Measurements from ENCODE around the gene LCA5L. TPM values are rescaled to one million over a fixed set of nuclear protein-coding genes. Genes with fewer than 3 reads are reported as not detected.

Gene LCA5L
- total RNA-seq, 2 experiments from 2014 or later: 0.47 TPM; not detected in 1

DNA sequence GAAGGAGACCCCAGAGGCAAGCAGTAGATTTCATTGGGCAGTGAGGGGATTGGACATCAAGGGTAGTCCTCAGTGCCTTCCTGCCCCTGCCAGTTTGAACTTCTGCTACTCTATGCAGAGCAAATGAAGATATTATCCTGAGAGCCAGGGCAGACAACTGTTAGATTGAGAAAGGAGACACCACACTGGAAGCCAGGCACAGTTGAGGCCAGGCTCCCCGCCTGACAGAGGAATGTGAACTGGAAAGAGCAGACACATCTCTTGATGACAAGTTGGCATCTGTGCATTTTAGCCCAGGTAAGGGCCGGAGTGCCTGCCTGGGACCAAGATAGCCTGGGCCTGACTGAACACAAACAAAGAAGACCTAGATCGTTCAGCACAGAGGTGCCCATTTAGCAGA lies 22.2 kb upstream of the LCA5L start:
- ChIA-PET POLR2A (no interaction called here), CTCF (no interaction called here)
- Mint-ChIP-seq H3K36me3 (ENCODE audit: low read depth) (no peaks in the 10 kb centered on the region), H3K27me3 (ENCODE audit: low read depth) (no peaks in the 10 kb centered on the region), H3K4me3 (no peak overlapping the region), H3K27ac (no peak overlapping the region), H3K4me1 (ENCODE audit: low read depth) (no peaks in the 10 kb centered on the region), H3K9me3 (ENCODE audit: insufficient read depth) (no peaks in the 10 kb centered on the region)
- ATAC-seq (no peak), DNase-seq (no peak)

- Mint-ChIP-seq H3K9me3 (ENCODE audit: insufficient read depth) (no peaks in the 10 kb centered on the region), H3K36me3 (ENCODE audit: low read depth) (no peaks in the 10 kb centered on the region), H3K27me3 (ENCODE audit: low read depth) (no peaks in the 10 kb centered on the region), H3K4me1 (ENCODE audit: low read depth) (no peaks in the 10 kb centered on the region), H3K4me3 (no peak overlapping the region), H3K27ac (no peak overlapping the region)
- POLR2A ChIA-PET: no interaction called here
- CTCF ChIA-PET: no interaction called here
- ATAC-seq: no peak
- DNase-seq: no peak
These were observed 21.0 kb upstream of the LCA5L start for GRCh38 chr21:39466584-39466983.

DNA sequence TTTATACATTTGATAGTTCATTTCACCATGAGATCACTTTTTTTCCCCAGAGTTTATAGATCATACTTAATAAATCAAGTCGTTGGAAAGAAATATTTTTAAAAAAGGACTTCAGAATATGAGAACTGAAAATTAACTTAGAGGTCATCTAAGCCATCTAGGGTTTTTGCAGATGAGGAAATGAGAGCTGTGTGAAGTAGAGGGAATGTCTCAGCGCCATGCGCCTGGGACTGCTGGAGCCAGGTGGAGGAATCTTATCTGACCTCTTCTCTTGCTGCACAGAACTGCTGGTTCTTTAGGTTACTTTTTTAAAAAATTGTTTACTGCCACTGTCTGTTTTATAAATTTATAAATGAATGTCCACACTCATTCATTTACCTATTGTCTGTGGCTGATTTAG lies 17.7 kb upstream of the LCA5L start:
- Mint-ChIP-seq H3K36me3 (ENCODE audit: low read depth) (no peaks in the 10 kb centered on the region), H3K9me3 (ENCODE audit: insufficient read depth) (no peaks in the 10 kb centered on the region), H3K27ac (no peak overlapping the region), H3K27me3 (ENCODE audit: low read depth) (no peaks in the 10 kb centered on the region), H3K4me1 (ENCODE audit: low read depth) (no peaks in the 10 kb centered on the region), H3K4me3 (no peak overlapping the region)
- POLR2A ChIA-PET: no interaction called here
- ATAC-seq (no peak), DNase-seq (no peak)
- CTCF ChIA-PET: interaction anchor here (1.4 kb wide), 1 partner anchor 54 kb away, joined by 3 read pairs; no protein-coding TSS in a partner anchor

DNA sequence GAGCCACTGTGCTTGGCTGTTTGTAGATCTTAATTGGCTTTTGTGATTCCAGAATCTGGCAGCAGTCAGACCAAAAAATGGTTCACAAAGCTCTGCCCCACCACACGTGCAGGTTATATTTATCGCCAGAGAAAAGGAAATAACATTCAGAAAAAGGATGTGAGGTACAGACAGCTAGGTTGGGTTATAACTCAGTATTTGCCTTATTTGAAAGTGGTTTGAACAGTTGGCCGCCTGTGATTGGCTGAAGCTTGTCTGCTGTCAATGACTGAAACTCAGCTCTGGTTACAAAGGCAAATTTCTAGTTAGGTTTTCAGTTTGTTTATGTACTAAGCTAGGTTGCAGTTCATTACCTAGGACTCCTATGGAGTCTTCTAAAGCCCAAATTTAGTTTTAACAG lies 15.8 kb upstream of the LCA5L start:
- POLR2A ChIA-PET: no interaction called here
- Mint-ChIP-seq H3K27me3 (ENCODE audit: low read depth) (no peaks in the 10 kb centered on the region), H3K27ac (no peak overlapping the region), H3K36me3 (ENCODE audit: low read depth) (no peaks in the 10 kb centered on the region), H3K4me1 (ENCODE audit: low read depth) (no peaks in the 10 kb centered on the region), H3K4me3 (no peak overlapping the region), H3K9me3 (ENCODE audit: insufficient read depth) (no peaks in the 10 kb centered on the region)
- ATAC-seq (no peak), DNase-seq (no peak)
- CTCF ChIA-PET: interaction anchor here (0.8 to 2.2 kb wide), 2 partner anchors 11 to 20 kb away, joined by 3 to 7 read pairs; no protein-coding TSS in a partner anchor

- no peak overlapping the region for H3K4me3 Mint-ChIP-seq
- ChIA-PET POLR2A (no interaction called here), CTCF (no interaction called here)
- no peak overlapping the region for H3K27ac Mint-ChIP-seq
- peak; percentile 47 for ATAC-seq
- no peaks in the 10 kb centered on the region for H3K4me1 Mint-ChIP-seq (ENCODE audit: low read depth)
- DNase-seq: no peak
- no peaks in the 10 kb centered on the region for H3K36me3 Mint-ChIP-seq (ENCODE audit: low read depth)
- H3K9me3 Mint-ChIP-seq (ENCODE audit: insufficient read depth): no peaks in the 10 kb centered on the region
- no peaks in the 10 kb centered on the region for H3K27me3 Mint-ChIP-seq (ENCODE audit: low read depth)
These were observed 11.1 kb upstream of the LCA5L start for GRCh38 chr21:39456665-39457064.

DNA sequence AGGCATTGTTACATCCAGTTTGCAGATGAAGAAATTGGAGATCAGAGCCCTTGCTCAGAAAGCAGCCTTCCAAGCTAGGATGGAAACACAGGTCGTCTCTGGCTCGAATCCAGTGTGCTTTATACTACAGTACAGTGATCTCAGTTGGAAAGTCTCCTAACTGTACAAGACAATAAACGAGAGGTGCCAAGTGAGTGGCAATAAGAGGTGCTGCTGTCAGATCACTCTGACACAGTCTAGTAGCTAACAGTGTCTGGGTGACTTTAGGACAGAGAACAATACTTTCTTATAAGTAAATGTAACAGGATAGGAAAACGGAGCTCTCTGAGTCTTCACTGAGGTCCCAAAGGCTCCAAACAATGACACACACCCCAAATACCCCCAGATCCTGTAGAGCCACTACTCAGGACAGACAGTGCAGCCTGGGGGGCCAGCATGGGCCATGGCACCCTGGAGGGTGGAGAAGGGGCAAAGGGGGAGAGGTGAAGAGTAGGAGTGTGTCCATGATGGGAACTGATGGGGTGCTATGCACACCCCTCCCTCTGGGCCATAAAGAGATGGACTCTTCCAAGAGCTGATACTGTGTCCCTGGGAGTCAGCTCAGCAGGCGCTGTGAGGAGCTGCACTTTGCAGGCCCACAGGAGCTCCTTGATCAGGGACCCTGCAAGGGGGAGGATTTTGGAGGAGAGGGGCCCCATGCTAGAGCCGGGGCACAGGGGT lies 9.5 kb upstream of the LCA5L start:
- DNase-seq (no peak), ATAC-seq (no peak)
- CTCF ChIA-PET: interaction anchor here (1.5 kb wide), 1 partner anchor 10 kb away, joined by 3 read pairs; no protein-coding TSS in a partner anchor
- POLR2A ChIA-PET: no interaction called here
- no peak overlapping the region for H3K4me3 Mint-ChIP-seq
- no peaks in the 10 kb centered on the region for H3K9me3 Mint-ChIP-seq (ENCODE audit: insufficient read depth)
- H3K4me1 Mint-ChIP-seq (ENCODE audit: low read depth): no peaks in the 10 kb centered on the region
- no peaks in the 10 kb centered on the region for H3K36me3 Mint-ChIP-seq (ENCODE audit: low read depth)
- no peaks in the 10 kb centered on the region for H3K27me3 Mint-ChIP-seq (ENCODE audit: low read depth)
- H3K27ac Mint-ChIP-seq: no peak overlapping the region

DNA sequence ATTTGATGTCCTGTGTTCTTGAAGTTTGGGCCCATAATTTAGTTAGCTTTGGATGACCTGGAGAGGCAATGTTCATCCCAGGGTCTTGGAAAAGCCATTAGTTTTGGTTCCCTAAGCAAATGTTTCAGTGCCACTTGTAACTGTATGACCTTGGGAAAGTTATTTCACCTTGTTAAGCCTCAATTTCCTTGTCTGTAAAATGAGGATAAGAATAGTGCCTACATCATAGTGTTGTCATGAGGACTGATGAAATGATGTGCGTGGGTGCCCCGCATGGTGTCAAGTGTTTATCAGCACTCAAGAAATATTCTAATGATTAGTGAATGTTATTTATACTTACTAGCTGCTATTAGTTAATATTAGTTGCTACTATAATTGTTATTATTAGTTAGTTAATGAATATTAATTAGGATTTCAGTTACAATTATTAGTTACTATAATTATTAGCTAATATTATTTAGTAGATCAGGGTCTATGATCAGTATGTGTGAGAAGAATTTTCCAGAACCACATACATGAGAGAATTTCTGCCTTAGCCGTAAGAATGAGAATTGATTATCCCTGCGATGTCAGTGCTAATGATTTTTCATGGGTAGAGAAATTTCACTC lies 8.1 kb upstream of the LCA5L start:
- DNase-seq (no peak), ATAC-seq (no peak)
- H3K27ac Mint-ChIP-seq: no peak overlapping the region
- peaks cover 2% of the 10 kb centered on the region for H3K27me3 Mint-ChIP-seq (ENCODE audit: low read depth)
- no peak overlapping the region for H3K4me3 Mint-ChIP-seq
- H3K4me1 Mint-ChIP-seq (ENCODE audit: low read depth): no peaks in the 10 kb centered on the region
- H3K9me3 Mint-ChIP-seq (ENCODE audit: insufficient read depth): no peaks in the 10 kb centered on the region
- ChIA-PET POLR2A (interaction anchor here (0.7 kb wide), 1 partner anchor 188 kb away, joined by 3 read pairs; no protein-coding TSS in a partner anchor), CTCF (interaction anchor here (1.5 kb wide), 2 partner anchors 9 to 12 kb away, joined by 3 read pairs; no protein-coding TSS in a partner anchor)
- H3K36me3 Mint-ChIP-seq (ENCODE audit: low read depth): no peaks in the 10 kb centered on the region

DNA sequence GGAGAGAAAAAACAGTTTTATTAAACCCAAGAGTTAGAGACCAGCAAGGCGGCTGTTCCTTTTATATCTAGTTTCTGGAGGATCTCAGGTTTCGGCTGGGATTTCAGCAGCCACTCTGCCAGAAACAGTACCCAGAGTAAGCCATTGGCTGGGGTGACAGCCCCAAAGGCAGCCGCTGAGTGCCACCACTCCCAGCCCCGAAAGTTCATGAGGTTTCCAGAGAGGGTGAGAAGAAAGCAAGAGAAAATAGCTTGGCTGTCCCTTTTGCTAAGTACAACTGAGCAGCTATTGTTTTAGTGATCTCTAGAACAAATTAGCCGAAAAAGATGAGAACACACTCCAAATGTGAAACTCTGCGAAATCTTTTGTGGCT lies 7.4 kb upstream of the LCA5L start:
- Mint-ChIP-seq H3K36me3 (ENCODE audit: low read depth) (no peaks in the 10 kb centered on the region), H3K4me1 (ENCODE audit: low read depth) (no peaks in the 10 kb centered on the region), H3K4me3 (no peak overlapping the region), H3K27ac (no peak overlapping the region), H3K9me3 (ENCODE audit: insufficient read depth) (no peaks in the 10 kb centered on the region), H3K27me3 (ENCODE audit: low read depth) (peaks cover 4% of the 10 kb centered on the region)
- POLR2A ChIA-PET: no interaction called here
- CTCF ChIA-PET: interaction anchor here (1.5 kb wide), 1 partner anchor 12 kb away, joined by 3 read pairs; no protein-coding TSS in a partner anchor
- ATAC-seq (no peak), DNase-seq (no peak)

DNA sequence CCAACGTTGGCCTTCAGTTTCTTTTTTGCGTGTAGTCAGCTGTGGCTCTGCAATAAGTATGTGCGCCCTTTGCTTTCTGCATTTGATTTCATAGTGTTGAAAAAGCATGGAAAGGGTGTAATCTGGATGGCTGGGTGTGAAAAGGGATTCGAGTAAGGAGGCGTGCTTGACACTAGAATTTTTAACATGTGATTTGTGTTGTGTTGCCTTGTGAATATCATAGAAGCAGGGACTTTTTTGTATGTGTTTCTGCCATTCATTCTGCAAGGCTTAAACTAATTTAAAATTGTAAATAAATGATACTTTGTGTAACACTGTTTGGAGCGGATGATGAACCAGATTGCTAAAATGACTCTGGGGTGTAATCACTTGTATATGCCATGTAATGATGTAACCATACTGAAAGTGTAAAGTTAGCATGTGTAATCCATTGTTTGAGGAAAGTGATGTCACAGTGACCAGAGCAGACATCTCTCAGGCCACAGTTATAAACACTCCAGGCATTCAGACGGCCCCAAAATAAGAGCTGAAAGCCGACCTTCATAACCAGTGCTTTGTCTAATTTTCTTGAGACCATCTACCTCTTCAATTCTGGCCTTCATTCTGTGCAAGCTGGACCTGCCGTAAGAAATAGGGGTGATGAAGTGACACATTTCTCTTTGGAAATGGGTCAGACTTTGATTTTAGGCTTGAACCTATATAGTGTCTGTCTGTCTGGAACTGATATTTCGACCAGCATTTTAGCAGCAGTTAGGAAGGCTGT lies 6.8 kb upstream of the LCA5L start:
- Mint-ChIP-seq H3K4me1 (ENCODE audit: low read depth) (no peaks in the 10 kb centered on the region), H3K27ac (no peak overlapping the region), H3K36me3 (ENCODE audit: low read depth) (no peaks in the 10 kb centered on the region), H3K9me3 (ENCODE audit: insufficient read depth) (no peaks in the 10 kb centered on the region), H3K27me3 (ENCODE audit: low read depth) (peaks cover 5% of the 10 kb centered on the region), H3K4me3 (no peak overlapping the region)
- ChIA-PET CTCF (interaction anchor here (1.5 kb wide), 1 partner anchor 11 kb away, joined by 3 read pairs; no protein-coding TSS in a partner anchor), POLR2A (no interaction called here)
- no peak for DNase-seq
- ATAC-seq: no peak

- ATAC-seq (no peak), DNase-seq (no peak)
- H3K36me3 Mint-ChIP-seq (ENCODE audit: low read depth): no peaks in the 10 kb centered on the region
- ChIA-PET CTCF (no interaction called here), POLR2A (no interaction called here)
- peaks cover 5% of the 10 kb centered on the region for H3K27me3 Mint-ChIP-seq (ENCODE audit: low read depth)
- H3K4me3 Mint-ChIP-seq: no peak within 1 kb of the TSS
- no peak within 1 kb of the TSS for H3K27ac Mint-ChIP-seq
- no peaks in the 10 kb centered on the region for H3K9me3 Mint-ChIP-seq (ENCODE audit: insufficient read depth)
- peaks cover 2% of the 10 kb centered on the region for H3K4me1 Mint-ChIP-seq (ENCODE audit: low read depth)
These were observed 6.0 kb upstream of the LCA5L start, which contains the start of gene SH3BGR for GRCh38 chr21:39451332-39452206. TSS of gene SH3BGR (plus strand) at chr21:39451970. CDS start at chr21:39452097, 127 bp downstream.

- DNase-seq: no peak
- ChIA-PET CTCF (no interaction called here), POLR2A (interaction anchor here (0.8 kb wide), 1 partner anchor 1176 kb away, joined by 3 read pairs; no protein-coding TSS in a partner anchor)
- Mint-ChIP-seq H3K27ac (no peak overlapping the region), H3K4me3 (no peak overlapping the region), H3K4me1 (ENCODE audit: low read depth) (peaks cover 15% of the 10 kb centered on the region), H3K36me3 (ENCODE audit: low read depth) (no peaks in the 10 kb centered on the region), H3K27me3 (ENCODE audit: low read depth) (peaks cover 23% of the 10 kb centered on the region), H3K9me3 (ENCODE audit: insufficient read depth) (no peaks in the 10 kb centered on the region)
- no peak for ATAC-seq
These were observed 1.7 kb upstream of the LCA5L start for GRCh38 chr21:39447264-39447663.
